A549 (cell line): ENCODE measurements around the gene CLEC20A. TPM values are rescaled to one million over a fixed set of nuclear protein-coding genes. Genes with fewer than 3 reads are reported as not detected.

Experiments used
- ATAC-seq, 2 experiments: fragments of 200-7000 bp in 1 of 2; fragments of >200 bp in 1 of 2; cut with Nextera tagmentation in 1 of 2; cut with Tn5 transposase in 1 of 2; 3 replicates each; pipeline versions ENCODE4 v1.8.0 to v1.9.1; 2018 to 2020; ENCODE audit warnings: mild to moderate bottlenecking in 1 of 2, moderate library complexity in 1 of 2
- CTCF ChIA-PET: fragments of 300-600 bp; sonication (Branson Sonifier 250); formaldehyde crosslinking; extraction: SDS; loops from one replicate; lab custom pipeline; 2021; ENCODE audit warnings: antibody characterized with exemption, inconsistent platforms; lab: Yijun Ruan, JAX
- POLR2A ChIA-PET: fragments of 350-600 bp; formaldehyde crosslinking; extraction: SDS; loops from one replicate; lab custom pipeline; 2021; ENCODE audit warnings: antibody characterized with exemption, inconsistent platforms; lab: Yijun Ruan, JAX
- DNase-seq, 2 experiments: peaks; one replicate each; pipeline versions ENCODE4 v3.0.0 to v3.0.0-alpha.2; 2011 to 2016; ENCODE audit warnings: low read depth in 1 of 2, low spot score in 1 of 2
- FAIRE-seq: peaks from 2 replicates; lab custom pipeline; 2011; peaks lifted over from hg19 to GRCh38; lab: Jason Lieb, UNC
- H3K27ac ChIP-seq, 2 experiments: fragments of >200 bp; sonication (Bioruptor Twin); formaldehyde crosslinking; 3 replicates each; pipeline ENCODE4 v1.5.1; 2016 to 2017
- H3K4me1 ChIP-seq: fragments of >200 bp; sonication (Bioruptor Twin); formaldehyde crosslinking; 3 replicates; pipeline ENCODE4 v1.6.1; 2016
- H3K4me2 ChIP-seq: fragments of >200 bp; sonication (Bioruptor Twin); formaldehyde crosslinking; 3 replicates; pipeline ENCODE4 v1.6.1; 2016
- H3K4me3 ChIP-seq: fragments of >200 bp; sonication (Bioruptor Twin); formaldehyde crosslinking; 3 replicates; pipeline ENCODE4 v1.5.1; 2016
- H3K9me3 ChIP-seq: fragments of >200 bp; sonication (Bioruptor Twin); formaldehyde crosslinking; 3 replicates; pipeline ENCODE4 v1.6.1; 2016
- BHLHE40 ChIP-seq: IDR thresholded peaks from 2 replicates; pipeline ENCODE4 v1.6.1; 2012; ENCODE audit warnings: low read depth, low read length, inconsistent platforms
- CBX2 ChIP-seq: fragments of 200-600 bp; sonication (generic); IDR thresholded peaks from 2 replicates; pipeline ENCODE4 v1.6.1; 2016; ENCODE audit warnings: low read depth, mild to moderate bottlenecking, borderline replicate concordance
- CBX8 ChIP-seq: fragments of 200-600 bp; sonication (generic); IDR thresholded peaks from 2 replicates; pipeline ENCODE4 v1.6.1; 2016
- CEBPB ChIP-seq, 2 experiments: fragments of >200 bp in 1 of 2; sonication (Bioruptor Twin) in 1 of 2; formaldehyde crosslinking in 1 of 2; IDR thresholded peaks; 2 replicates each; pipeline ENCODE4 v1.6.1; 2012 to 2016
- CHD4 ChIP-seq: fragments of 200-600 bp; sonication (generic); IDR thresholded peaks from 2 replicates; pipeline ENCODE4 v1.6.1; 2016; ENCODE audit warnings: antibody characterized with exemption, mild to moderate bottlenecking, borderline replicate concordance
- EHF ChIP-seq: fragments of 250-450 bp; sonication (Bioruptor Pico); IDR thresholded peaks from 2 replicates; pipeline ENCODE4 v1.5.0; 2020; ENCODE audit warnings: mild to moderate bottlenecking
- EHMT2 ChIP-seq: fragments of 200-600 bp; sonication (generic); IDR thresholded peaks from 2 replicates; pipeline ENCODE4 v1.6.1; 2016; ENCODE audit warnings: antibody characterized with exemption, low read depth, mild to moderate bottlenecking, moderate library complexity
- ELK1 ChIP-seq: fragments of 150-350 bp; IDR thresholded peaks from 2 replicates; pipeline ENCODE4 v1.6.1; 2014; ENCODE audit warnings: low read depth, mild to moderate bottlenecking, low read length
- FOSB ChIP-seq: fragments of 250-450 bp; sonication (Bioruptor Pico); IDR thresholded peaks from 2 replicates; pipeline ENCODE4 v1.5.0; 2020; ENCODE audit warnings: mild to moderate bottlenecking, moderate library complexity
- FOSL2 ChIP-seq, 2 experiments: fragments of 450-650 bp in 1 of 2; fragments of >200 bp in 1 of 2; sonication (Bioruptor Twin) in 1 of 2; formaldehyde crosslinking; IDR thresholded peaks; 2 replicates each; pipeline versions ENCODE4 v1.5.0 to v1.6.1; 2016 to 2020; ENCODE audit warnings: mild to moderate bottlenecking in 1 of 2, moderate library complexity in 1 of 2
- HDAC2 ChIP-seq: fragments of 200-600 bp; sonication (generic); IDR thresholded peaks from 2 replicates; pipeline ENCODE4 v1.6.1; 2016
- HOXA7 ChIP-seq: fragments of 250-450 bp; sonication (Bioruptor Pico); IDR thresholded peaks from 2 replicates; pipeline ENCODE4 v1.5.0; 2020; ENCODE audit warnings: mild to moderate bottlenecking, moderate library complexity
- JUNB ChIP-seq: fragments of >200 bp; sonication (Bioruptor Twin); formaldehyde crosslinking; IDR thresholded peaks from 2 replicates; pipeline ENCODE4 v1.6.1; 2016
- MYC ChIP-seq: IDR thresholded peaks from 2 replicates; pipeline ENCODE4 v1.6.1; 2012; ENCODE audit warnings: mild to moderate bottlenecking, inconsistent platforms, low read length, improper control_type of control experiment, borderline replicate concordance
- NFE2L2 ChIP-seq: fragments of 150-350 bp; conservative IDR thresholded peaks from 2 replicates; pipeline ENCODE4 v1.6.1; 2014; ENCODE audit warnings: low read length
- NPAS2 ChIP-seq: fragments of 250-450 bp; sonication (Bioruptor Pico); IDR thresholded peaks from 2 replicates; pipeline ENCODE4 v1.8.0; 2022; ENCODE audit warnings: mild to moderate bottlenecking, moderate library complexity, borderline replicate concordance
- PHF8 ChIP-seq: fragments of 200-600 bp; sonication (generic); IDR thresholded peaks from 2 replicates; pipeline ENCODE4 v1.6.1; 2016; ENCODE audit warnings: low read depth, mild to moderate bottlenecking, antibody characterized with exemption, moderate library complexity, borderline replicate concordance
- POLR2AphosphoS2 ChIP-seq: conservative IDR thresholded peaks from 2 replicates; pipeline ENCODE4 v1.6.1; 2012; ENCODE audit warnings: low read length, improper control_type of control experiment, inconsistent platforms
- RARB ChIP-seq: fragments of 250-450 bp; sonication (Bioruptor Pico); IDR thresholded peaks from 2 replicates; pipeline ENCODE4 v1.8.0; 2021; ENCODE audit warnings: mild to moderate bottlenecking, moderate library complexity
- RCOR1 ChIP-seq: fragments of 150-350 bp; IDR thresholded peaks from 2 replicates; pipeline ENCODE4 v1.6.1; 2014; ENCODE audit warnings: antibody characterized with exemption, low read length, low read depth
- RNF2 ChIP-seq: fragments of 200-600 bp; sonication (generic); IDR thresholded peaks from 2 replicates; pipeline ENCODE4 v1.6.1; 2016; ENCODE audit warnings: low read depth, mild to moderate bottlenecking, antibody characterized with exemption, moderate library complexity, borderline replicate concordance
- TFCP2L1 ChIP-seq: fragments of 250-450 bp; sonication (Bioruptor Pico); IDR thresholded peaks from 2 replicates; pipeline ENCODE4 v1.5.0; 2021; ENCODE audit warnings: mild to moderate bottlenecking
- ZC3H11A ChIP-seq: fragments of 450-650 bp; IDR thresholded peaks from 2 replicates; pipeline ENCODE4 v1.6.1; 2014; ENCODE audit warnings: antibody characterized with exemption, mild to moderate bottlenecking
- ZSCAN20 ChIP-seq: fragments of 250-450 bp; sonication (Bioruptor Pico); IDR thresholded peaks from 2 replicates; pipeline ENCODE4 v1.8.0; 2022; ENCODE audit warnings: mild to moderate bottlenecking, moderate library complexity
- WGBS: methylation state at CpG from one replicate; pipeline ENCODE4 v1.1.6; 2017; ENCODE audit errors: missing lambda C conversion rate; 5-methylcytosine and 5-hydroxymethylcytosine counted together
- polyA plus RNA-seq, 4 experiments: library from polyadenylated mRNA; depleted of rRNA in 3 of 4; stranded (reverse); fragments of >200 nt; fragmentation: RNase III in 1 of 4; extraction: RNeasy Plus Mini Kit Qiagen cat#74134 plus additional on column Dnase treatment in 1 of 4; gene quantifications; 2 replicates in 3 of 4; 3 replicates in 1 of 4; pipeline ENCODE4 v1.2.3, GENCODE V29; 2011 to 2017
- TF ChIP-seq, protein P1 (sequence below): IDR thresholded peaks from 2 replicates; pipeline ENCODE4 v1.6.1; 2012; ENCODE audit warnings: low read depth, borderline replicate concordance
- TF ChIP-seq, protein P2 (sequence below): fragments of 200-600 bp; sonication (generic); IDR thresholded peaks from 2 replicates; pipeline ENCODE4 v1.6.1; 2016; ENCODE audit warnings: antibody characterized with exemption, mild to moderate bottlenecking, moderate library complexity

CLEC20A gene
- polyA plus RNA-seq, 2 of the 4 experiments (the other 2 are of a cell fraction), result not detected

GRCh38 chr1:178484698-178485225, 12.0 kb downstream of the CLEC20A start:
- ChIA-PET CTCF (interaction anchor here (0.6 kb wide), 2 partner anchors 95 to 127 kb away, joined by 3 to 4 read pairs; no protein-coding TSS in a partner anchor), POLR2A (no interaction called here)
- TF ChIP-seq, protein P1, sequence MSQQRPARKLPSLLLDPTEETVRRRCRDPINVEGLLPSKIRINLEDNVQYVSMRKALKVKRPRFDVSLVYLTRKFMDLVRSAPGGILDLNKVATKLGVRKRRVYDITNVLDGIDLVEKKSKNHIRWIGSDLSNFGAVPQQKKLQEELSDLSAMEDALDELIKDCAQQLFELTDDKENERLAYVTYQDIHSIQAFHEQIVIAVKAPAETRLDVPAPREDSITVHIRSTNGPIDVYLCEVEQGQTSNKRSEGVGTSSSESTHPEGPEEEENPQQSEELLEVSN, result no peak
- no peak for TF ChIP-seq MYC
- no peak for TF ChIP-seq RCOR1
- TF ChIP-seq EHMT2, result no peak
- FAIRE-seq (no peak), ATAC-seq (no peak), DNase-seq (no peak)
- Histone ChIP-seq H3K4me2 (no peak overlapping the region), H3K27ac (no peak overlapping the region), H3K4me3 (no peak overlapping the region), H3K4me1 (no peaks in the 10 kb centered on the region), H3K9me3 (no peaks in the 10 kb centered on the region)
- WGBS, result 76% methylated on average over 3 of the region's 3 CpGs

DNA sequence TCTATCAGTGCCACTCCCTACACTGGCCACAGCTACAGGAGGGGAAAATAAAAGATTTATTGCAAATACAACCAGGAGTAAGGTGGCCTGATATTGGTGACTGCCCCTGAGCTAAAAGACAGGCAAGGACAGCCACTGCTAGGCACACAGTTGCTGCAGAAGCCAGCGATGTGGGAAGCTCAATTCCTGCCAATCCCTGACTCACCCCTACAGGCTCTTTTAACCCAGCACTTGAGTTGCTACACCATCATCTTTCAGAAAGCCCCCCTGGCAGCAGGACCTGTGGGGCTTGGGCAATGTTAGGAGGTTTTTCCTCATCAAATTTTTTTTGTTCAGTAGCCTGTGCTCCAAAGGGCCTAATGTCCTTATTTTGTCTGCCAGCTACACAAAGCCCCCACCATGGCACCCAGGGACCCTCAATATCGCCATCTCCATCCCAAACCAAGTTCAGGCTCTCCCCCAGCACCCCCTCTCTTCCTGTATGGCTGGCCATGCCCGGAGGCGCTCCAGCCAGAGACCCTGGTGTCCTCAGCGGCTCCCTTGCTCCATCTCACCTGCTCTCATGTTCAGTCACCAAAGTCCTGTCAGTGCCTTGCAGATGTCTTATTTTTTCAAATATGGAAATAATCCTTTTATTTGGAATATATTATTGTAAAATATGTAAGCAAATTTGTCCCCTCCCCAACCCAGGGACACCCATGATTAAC, 13.4 kb downstream of the CLEC20A start:
- ChIA-PET CTCF (no interaction called here), POLR2A (no interaction called here)
- Histone ChIP-seq H3K27ac (no peak overlapping the region), H3K4me2 (no peak overlapping the region), H3K9me3 (no peaks in the 10 kb centered on the region), H3K4me1 (no peaks in the 10 kb centered on the region), H3K4me3 (no peak overlapping the region)
- DNase-seq (no peak), ATAC-seq (no peak), FAIRE-seq (no peak)
- 95% methylated on average over 5 of the region's 5 CpGs for WGBS
- TF ChIP-seq FOSL2 (IDR thresholded peaks at IDR 0.05) (no peak), FOSL2 (CRISPR knock-in tag; IDR thresholded peaks at IDR 0.05) (no peak), NFE2L2 (no peak), CBX2 (no peak), ZSCAN20 (CRISPR knock-in tag) (no peak), JUNB (no peak), ELK1 (no peak), PHF8 (no peak), CHD4 (no peak), HDAC2 (no peak), CBX8 (no peak), HOXA7 (CRISPR knock-in tag) (no peak)

GRCh38 chr1:178477841-178478240, 18.9 kb downstream of the CLEC20A start:
- CTCF ChIA-PET, result no interaction called here
- FAIRE-seq (no peak), ATAC-seq (no peak), DNase-seq (no peak)
- H3K4me3 ChIP-seq, result no peak overlapping the region
- no peak overlapping the region for H3K4me2 ChIP-seq
- no peak for TF ChIP-seq CBX2
- no peak for TF ChIP-seq CEBPB (IDR thresholded peaks at IDR 0.05)
- TF ChIP-seq, protein P2, sequence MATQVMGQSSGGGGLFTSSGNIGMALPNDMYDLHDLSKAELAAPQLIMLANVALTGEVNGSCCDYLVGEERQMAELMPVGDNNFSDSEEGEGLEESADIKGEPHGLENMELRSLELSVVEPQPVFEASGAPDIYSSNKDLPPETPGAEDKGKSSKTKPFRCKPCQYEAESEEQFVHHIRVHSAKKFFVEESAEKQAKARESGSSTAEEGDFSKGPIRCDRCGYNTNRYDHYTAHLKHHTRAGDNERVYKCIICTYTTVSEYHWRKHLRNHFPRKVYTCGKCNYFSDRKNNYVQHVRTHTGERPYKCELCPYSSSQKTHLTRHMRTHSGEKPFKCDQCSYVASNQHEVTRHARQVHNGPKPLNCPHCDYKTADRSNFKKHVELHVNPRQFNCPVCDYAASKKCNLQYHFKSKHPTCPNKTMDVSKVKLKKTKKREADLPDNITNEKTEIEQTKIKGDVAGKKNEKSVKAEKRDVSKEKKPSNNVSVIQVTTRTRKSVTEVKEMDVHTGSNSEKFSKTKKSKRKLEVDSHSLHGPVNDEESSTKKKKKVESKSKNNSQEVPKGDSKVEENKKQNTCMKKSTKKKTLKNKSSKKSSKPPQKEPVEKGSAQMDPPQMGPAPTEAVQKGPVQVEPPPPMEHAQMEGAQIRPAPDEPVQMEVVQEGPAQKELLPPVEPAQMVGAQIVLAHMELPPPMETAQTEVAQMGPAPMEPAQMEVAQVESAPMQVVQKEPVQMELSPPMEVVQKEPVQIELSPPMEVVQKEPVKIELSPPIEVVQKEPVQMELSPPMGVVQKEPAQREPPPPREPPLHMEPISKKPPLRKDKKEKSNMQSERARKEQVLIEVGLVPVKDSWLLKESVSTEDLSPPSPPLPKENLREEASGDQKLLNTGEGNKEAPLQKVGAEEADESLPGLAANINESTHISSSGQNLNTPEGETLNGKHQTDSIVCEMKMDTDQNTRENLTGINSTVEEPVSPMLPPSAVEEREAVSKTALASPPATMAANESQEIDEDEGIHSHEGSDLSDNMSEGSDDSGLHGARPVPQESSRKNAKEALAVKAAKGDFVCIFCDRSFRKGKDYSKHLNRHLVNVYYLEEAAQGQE, result no peak
- no peak for TF ChIP-seq TFCP2L1 (CRISPR knock-in tag)
- TF ChIP-seq RARB (CRISPR knock-in tag), result no peak
- TF ChIP-seq ZC3H11A, result no peak
- TF ChIP-seq NFE2L2, result no peak
- no peak for TF ChIP-seq FOSB (CRISPR knock-in tag)
- TF ChIP-seq JUNB, result no peak
- no peak for TF ChIP-seq EHF (CRISPR knock-in tag)
- TF ChIP-seq ELK1, result no peak
- no peak for TF ChIP-seq NPAS2 (CRISPR knock-in tag)
- no peak for TF ChIP-seq RNF2
- no peak for TF ChIP-seq POLR2AphosphoS2
- TF ChIP-seq BHLHE40, result no peak
- no peaks in the 10 kb centered on the region for H3K9me3 ChIP-seq
- no peak overlapping the region for H3K27ac ChIP-seq
- 49% methylated on average over 1 of the region's 1 CpG for WGBS
- POLR2A ChIA-PET, result no interaction called here
- no peaks in the 10 kb centered on the region for H3K4me1 ChIP-seq
